Kidney capillary endothelial cell (primary cell): ENCODE data around the gene LETM1.

ENCODE experiments used
- DNase-seq: peaks from one replicate; pipeline ENCODE4 v3.0.0-alpha.2; 2018; ENCODE audit warnings: low spot score

The LETM1 gene

DNA sequence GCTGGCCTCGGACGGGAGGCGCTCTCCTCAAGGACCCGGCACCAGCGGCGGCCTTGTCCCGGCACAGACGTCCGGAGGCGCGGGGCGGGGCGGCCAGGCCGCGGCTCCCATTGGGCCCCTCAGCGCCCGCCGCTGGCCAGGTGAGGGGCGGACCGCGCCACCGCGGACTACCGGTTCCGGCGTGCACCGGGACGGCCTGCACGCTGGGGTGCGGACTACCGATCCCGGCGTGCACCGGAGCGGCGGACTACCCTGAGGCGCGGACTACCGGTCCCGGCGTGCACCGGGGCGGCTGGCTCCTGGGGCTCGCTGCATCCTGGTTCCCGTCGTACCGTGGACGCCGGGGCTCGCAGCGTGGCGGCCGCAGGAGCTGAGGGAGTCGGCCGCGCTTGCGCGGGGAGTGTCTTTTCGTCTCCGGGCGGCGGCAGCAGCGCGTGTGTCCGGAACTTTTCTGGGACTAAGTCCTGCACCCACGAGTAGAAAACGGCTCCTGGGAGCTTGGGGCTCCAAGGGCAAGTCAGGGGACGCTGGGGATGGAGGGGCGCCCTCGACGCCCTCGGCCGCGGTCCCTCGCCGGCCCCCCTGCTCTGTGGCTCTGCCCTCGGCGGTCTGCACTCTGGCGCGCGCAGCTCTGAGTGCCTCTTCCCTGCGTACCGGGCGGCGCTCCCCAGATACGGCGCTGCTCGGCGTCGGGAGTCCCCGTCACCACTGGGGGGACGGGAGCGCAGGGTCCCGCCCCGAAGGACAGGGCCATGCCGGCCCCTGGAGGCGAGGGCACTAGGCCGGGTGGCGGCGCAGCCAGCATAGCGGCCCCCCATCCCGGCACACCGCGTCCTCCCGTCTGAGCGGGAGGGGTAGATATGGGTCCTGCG is at the start of gene LETM1:
LETM1 (minus strand) TSS at position 86 of the 872 bp plus-strand sequence. CDS start 206 bp downstream, outside the sequence.
- peak; percentile 75 for DNase-seq

- DNase-seq, result no peak
These were observed 48.1 kb upstream of the LETM1 start for GRCh38 chr4:1904042-1904441.

DNA sequence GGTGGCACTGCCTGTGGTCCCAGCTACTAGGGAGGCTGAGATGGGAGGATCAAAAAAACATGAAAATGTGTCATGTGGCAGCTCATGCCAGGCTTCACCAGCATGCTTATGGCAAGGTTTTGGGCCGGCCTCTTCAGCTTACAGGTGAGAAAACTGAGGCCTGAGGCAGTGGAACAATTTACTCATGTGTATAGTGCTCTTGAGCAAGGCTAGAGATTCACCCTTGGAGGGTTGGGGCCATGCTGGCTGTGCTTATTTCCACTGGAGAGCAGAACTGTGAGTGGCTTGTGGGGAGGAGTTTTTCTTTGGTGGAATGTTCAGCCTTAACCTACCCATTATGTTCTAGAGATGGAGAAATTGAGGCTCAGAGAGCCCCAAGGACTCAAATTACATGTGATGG is 47.1 kb upstream of the LETM1 start:
- no peak for DNase-seq

GRCh38 chr4:1902243-1902642 is 46.3 kb upstream of the LETM1 start:
- DNase-seq, result no peak

- DNase-seq, result no peak
These were observed 45.2 kb upstream of the LETM1 start for GRCh38 chr4:1901127-1901526.

DNA sequence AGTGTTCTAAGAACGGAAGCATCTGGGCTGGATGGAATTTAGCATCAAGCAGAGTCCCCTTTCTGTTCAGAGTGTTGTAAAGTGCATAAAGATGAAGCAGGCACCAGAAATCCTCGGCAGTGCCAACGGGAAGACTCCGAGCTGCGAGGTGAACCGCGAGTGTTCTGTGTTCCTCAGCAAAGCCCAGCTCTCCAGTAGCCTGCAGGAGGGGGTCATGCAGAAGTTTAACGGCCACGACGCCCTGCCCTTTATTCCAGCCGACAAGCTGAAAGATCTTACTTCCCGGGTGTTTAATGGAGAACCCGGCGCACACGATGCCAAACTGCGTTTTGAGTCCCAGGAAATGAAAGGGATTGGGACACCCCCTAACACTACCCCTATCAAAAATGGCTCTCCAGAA is 44.7 kb upstream of the LETM1 start:
- DNase-seq, result no peak

GRCh38 chr4:1900087-1900433 is 44.1 kb upstream of the LETM1 start:
- DNase-seq, result no peak

GRCh38 chr4:1899149-1900086 is 43.5 kb upstream of the LETM1 start:
- DNase-seq, result peak; percentile 70

DNA sequence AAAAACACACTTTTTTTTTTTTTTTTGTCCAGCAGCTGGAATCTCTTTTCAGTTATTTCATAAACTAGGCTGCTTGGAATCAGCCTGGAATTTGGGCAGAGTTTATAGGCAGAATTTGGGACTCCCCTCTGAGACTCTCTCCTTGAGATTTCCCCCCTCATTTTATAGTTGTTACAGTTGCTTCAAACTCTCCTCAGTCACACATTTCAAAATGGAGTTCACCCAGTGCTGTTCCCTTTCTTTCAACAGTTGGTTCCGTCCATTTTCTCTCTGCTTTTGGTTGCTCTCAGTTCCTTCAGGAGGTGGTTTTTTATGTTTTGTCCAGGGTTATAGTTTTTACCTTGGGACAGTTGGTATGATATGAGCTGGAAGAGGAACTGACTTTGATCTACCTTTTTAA is 42.7 kb upstream of the LETM1 start:
- DNase-seq, result no peak

GRCh38 chr4:1898007-1898406 is 42.1 kb upstream of the LETM1 start:
- DNase-seq, result no peak

- DNase-seq, result no peak
These were observed 40.7 kb upstream of the LETM1 start for GRCh38 chr4:1896658-1896991.

- DNase-seq, result no peak
These were observed 40.2 kb upstream of the LETM1 start for GRCh38 chr4:1895971-1896657.

DNA sequence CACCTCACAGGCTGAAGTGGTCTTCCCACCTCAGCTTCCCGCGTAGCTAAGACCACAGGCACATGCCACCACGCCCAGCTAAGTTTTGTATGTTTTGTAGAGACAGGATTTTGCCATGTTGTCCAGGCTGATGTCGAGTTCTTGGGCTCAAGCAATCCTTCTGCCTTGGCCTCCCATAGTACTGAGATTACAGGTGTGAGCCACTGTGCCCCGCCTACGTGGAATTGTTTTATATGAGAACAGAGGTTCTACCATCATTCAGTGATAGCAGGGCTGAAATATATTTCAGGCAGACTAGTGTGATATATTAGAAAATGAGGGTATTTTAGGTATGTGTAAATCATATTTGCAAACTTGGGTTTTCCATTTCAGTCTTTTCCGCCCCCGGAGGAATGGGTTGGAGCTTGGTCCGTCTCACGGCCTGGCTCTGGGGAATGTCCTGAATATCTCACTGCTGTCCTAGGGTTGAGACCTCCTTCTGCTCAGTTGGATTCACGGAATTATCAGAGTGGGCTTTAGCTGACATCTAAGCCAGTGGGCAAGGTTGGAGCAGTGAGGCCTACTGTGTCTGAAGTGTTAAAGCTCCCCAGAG is 35.1 kb upstream of the LETM1 start:
- DNase-seq, result no peak

DNA sequence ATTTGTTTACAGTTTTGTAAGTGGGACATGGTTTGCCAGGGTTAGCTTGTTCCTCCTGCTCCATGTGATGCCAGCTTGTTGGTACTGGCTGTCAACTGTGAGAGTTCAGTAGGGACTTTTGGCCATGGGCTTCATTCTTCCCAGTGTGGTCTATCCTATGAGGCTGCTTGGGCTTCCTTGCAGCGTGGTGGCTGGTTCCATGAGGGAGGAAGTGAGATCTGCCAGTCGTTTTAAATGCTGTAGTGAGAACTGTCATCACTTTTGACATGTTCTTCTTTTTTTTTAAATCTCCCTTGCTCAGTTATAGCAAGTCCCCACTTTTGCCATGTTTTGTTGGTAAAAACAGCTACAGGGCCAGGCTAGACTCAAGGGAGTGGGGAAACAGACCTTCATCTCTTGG is 31.1 kb upstream of the LETM1 start:
- no peak for DNase-seq

DNA sequence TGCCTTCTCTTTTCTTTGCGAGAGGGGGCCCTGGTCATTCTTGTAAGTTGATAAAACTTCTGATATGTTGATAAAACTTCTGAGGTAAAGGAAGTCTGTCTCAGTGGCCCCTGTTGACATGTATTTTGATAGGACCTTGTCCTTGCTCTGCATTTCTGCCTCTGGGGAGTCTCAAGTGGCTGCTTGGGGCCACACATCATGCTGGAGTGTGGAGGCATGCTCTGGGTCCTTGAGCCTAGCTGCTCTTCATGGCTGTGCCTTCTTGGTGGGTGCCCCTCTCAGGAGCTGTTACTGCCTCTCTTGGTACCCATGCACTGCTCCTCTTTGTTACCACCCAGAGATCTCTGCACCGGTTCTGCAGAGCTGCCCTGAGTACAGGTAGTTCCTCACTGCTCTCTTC is 29.5 kb upstream of the LETM1 start:
- DNase-seq, result no peak

GRCh38 chr4:1883583-1883982 is 27.6 kb upstream of the LETM1 start:
- no peak for DNase-seq

DNA sequence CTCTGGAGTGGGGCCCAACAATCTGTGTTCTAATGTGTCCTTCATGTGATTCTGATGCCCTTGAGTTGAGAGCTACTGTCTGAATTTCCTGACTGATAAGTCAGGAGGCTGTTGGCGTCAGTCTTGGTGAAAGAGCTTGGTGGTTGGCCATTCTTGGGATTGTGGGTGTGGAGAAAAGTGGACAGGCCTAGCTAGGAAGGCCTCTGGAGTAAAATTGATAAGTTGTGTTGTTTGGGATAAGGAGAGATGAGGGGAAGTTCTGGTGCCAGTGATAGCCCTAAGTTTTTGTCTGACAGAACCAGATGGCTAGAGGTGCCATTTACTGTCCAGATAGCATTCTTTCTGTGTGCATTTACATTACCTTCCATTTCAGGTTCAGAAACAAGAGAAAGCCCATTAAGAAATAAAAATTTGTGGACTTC is 26.9 kb upstream of the LETM1 start:
- no peak for DNase-seq

DNA sequence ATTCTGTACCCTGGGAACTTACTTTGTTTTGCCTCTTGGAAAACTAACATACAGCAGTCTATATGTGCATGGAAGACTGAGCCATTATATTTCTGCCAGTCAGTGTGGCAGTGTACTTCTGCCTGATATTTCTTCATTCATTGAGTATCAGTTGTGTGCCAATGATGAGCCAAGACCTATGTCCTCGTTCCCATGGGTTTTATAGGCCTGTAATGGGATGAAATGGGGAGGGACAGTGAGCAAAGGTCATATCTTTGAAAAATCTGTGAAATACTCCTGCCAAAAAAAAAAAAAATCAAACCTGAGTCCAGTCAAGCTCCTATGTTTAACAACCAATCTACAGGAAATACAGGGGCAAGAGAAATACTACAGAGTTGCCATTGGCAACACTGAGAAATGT is 24.4 kb upstream of the LETM1 start:
- DNase-seq, result no peak

GRCh38 chr4:1879485-1879884 is 23.5 kb upstream of the LETM1 start:
- DNase-seq, result no peak

- DNase-seq, result no peak
These were observed 18.2 kb upstream of the LETM1 start for GRCh38 chr4:1874201-1874600.

- DNase-seq, result no peak
These were observed 17.8 kb upstream of the LETM1 start for GRCh38 chr4:1873776-1874175.

- DNase-seq, result no peak
These were observed 17.3 kb upstream of the LETM1 start for GRCh38 chr4:1873291-1873690.
